Upper lobe of left lung (tissue), 4 donors: ENCODE measurements around the gene MEGF6.

ENCODE experiments used
- CTCF ChIP-seq, 6 experiments: fragments of 450-650 bp in 4 of 6; fragments of 200-600 bp in 2 of 6; sonication (generic) in 2 of 6; IDR thresholded peaks; one replicate each; pipeline ENCODE4 v1.5.1; 2016 to 2019; ENCODE audit warnings: antibody characterized with exemption in 6 of 6
- EP300 ChIP-seq, 4 donors: sonication (generic); formaldehyde crosslinking; IDR thresholded peaks; one replicate each; pipeline ENCODE4 v1.5.1; 2017; ENCODE audit warnings: antibody characterized with exemption in 4 of 4, control low read depth in 2 of 4
- POLR2A ChIP-seq, 4 donors: fragments of 450-650 bp; IDR thresholded peaks; one replicate each; pipeline ENCODE4 v1.5.1; 2016 to 2017; ENCODE audit warnings: antibody characterized with exemption in 4 of 4, mild to moderate bottlenecking in 2 of 4

- no peak for TF ChIP-seq POLR2A (IDR thresholded peaks at IDR 0.05)
- no peak for TF ChIP-seq CTCF (IDR thresholded peaks at IDR 0.05)
- TF ChIP-seq EP300 (IDR thresholded peaks at IDR 0.05): no peak
These were observed 135.3 kb downstream of the MEGF6 start for GRCh38 chr1:3475839-3476573.
